GM12878 (cell line): Measurements from ENCODE around the gene GRIK1. TPM values are rescaled to one million over a fixed set of nuclear protein-coding genes. Genes with fewer than 3 reads are reported as not detected.

Experiments used
- ATAC-seq: fragments of 200-7000 bp; cut with Tn5 transposase; 3 replicates; pipeline ENCODE4 v1.9.1; 2020; ENCODE audit warnings: mild to moderate bottlenecking, moderate library complexity
- BruUV-seq: library from RNA; stranded (reverse); fragments of 400-500 nt; replicated peaks from 2 replicates; lab custom pipeline; 2021; lab: Mats Ljungman, UMichigan
- CTCF ChIA-PET: fragments of 300-600 bp; sonication (Branson Sonifier 250); formaldehyde crosslinking; extraction: SDS; loops from one replicate; lab custom pipeline; 2021; ENCODE audit warnings: inconsistent platforms; lab: Yijun Ruan, JAX
- POLR2A ChIA-PET: fragments of 350-600 bp; formaldehyde crosslinking; extraction: SDS; loops from one replicate; lab custom pipeline; 2021; ENCODE audit warnings: inconsistent platforms; lab: Charles Lee
- RAD21 ChIA-PET: fragments of 300-600 bp; sonication (Branson Sonifier 250); formaldehyde crosslinking; loops from one replicate; lab custom pipeline; 2023; ENCODE audit warnings: antibody characterized with exemption; ENCODE audit not compliant: unreplicated experiment; lab: Charles Lee
- SMC1A ChIA-PET: fragments of 300-600 bp; sonication (Branson Sonifier 250); formaldehyde crosslinking; loops from one replicate; lab custom pipeline; 2023; ENCODE audit not compliant: unreplicated experiment, uncharacterized antibody; lab: Charles Lee
- DNase-seq: peaks from one replicate; pipeline ENCODE4 v3.0.0-alpha.2; 2011; ENCODE audit warnings: low read depth, low spot score
- FAIRE-seq: peaks from 3 replicates; lab custom pipeline; 2011; peaks lifted over from hg19 to GRCh38; lab: Jason Lieb, UNC
- H2AFZ ChIP-seq: 2 replicates; pipeline ENCODE4 v1.6.0; 2011; ENCODE audit warnings: low read depth, low read length, control low read depth; ENCODE audit not compliant: control insufficient read depth
- H3K27ac ChIP-seq: 2 replicates; pipeline ENCODE4 v1.5.1; 2011; ENCODE audit warnings: control low read depth; ENCODE audit not compliant: control insufficient read depth, insufficient read depth
- H3K27me3 ChIP-seq, 2 experiments: replicated peaks in 1 of 2; 2 replicates each; pipeline versions ENCODE4 v1.6.0 to v1.6.1; 2011; ENCODE audit warnings: low read length in 1 of 2; ENCODE audit not compliant: control insufficient read depth in 2 of 2, insufficient read depth in 2 of 2
- H3K36me3 ChIP-seq, 2 experiments: 2 replicates each; pipeline ENCODE4 v1.5.1; 2011; ENCODE audit warnings: low read length in 1 of 2; ENCODE audit not compliant: control insufficient read depth in 2 of 2, insufficient read depth in 2 of 2
- H3K4me1 ChIP-seq: 2 replicates; pipeline ENCODE4 v1.6.1; 2011; ENCODE audit warnings: mild to moderate bottlenecking, low read length, moderate library complexity, mixed read lengths; ENCODE audit not compliant: control insufficient read depth, insufficient read depth
- H3K4me2 ChIP-seq: 2 replicates; pipeline ENCODE4 v1.6.0; 2011; ENCODE audit warnings: control low read depth; ENCODE audit not compliant: control insufficient read depth, insufficient read depth
- H3K4me3 ChIP-seq: fragments of 200-600 bp; sonication (generic); 2 replicates; pipeline ENCODE4 v1.5.1; 2016
- H3K79me2 ChIP-seq: 2 replicates; pipeline ENCODE4 v1.6.0; 2011; ENCODE audit warnings: low read length; ENCODE audit not compliant: control insufficient read depth, insufficient read depth
- H3K9ac ChIP-seq: 2 replicates; pipeline ENCODE4 v1.8.0; 2011; ENCODE audit warnings: low read length, control low read depth, mixed read lengths; ENCODE audit not compliant: control insufficient read depth, insufficient read depth
- H3K9me3 ChIP-seq: replicated peaks from 3 replicates; pipeline ENCODE4 v1.5.1; 2011; ENCODE audit warnings: mild to moderate bottlenecking, low read length; ENCODE audit not compliant: control insufficient read depth, insufficient read depth
- H4K20me1 ChIP-seq: 2 replicates; pipeline ENCODE4 v1.6.0; 2011; ENCODE audit not compliant: control insufficient read depth, insufficient read depth
- BMI1 ChIP-seq: fragments of 450-650 bp; IDR thresholded peaks from 2 replicates; pipeline ENCODE4 v1.6.1; 2016; ENCODE audit warnings: mild to moderate bottlenecking, moderate library complexity, borderline replicate concordance
- CBX5 ChIP-seq: sonication (generic); IDR thresholded peaks from 2 replicates; pipeline ENCODE4 v1.6.1; 2016; ENCODE audit warnings: low read depth, moderate library complexity, mild to moderate bottlenecking, inconsistent platforms
- CTCF ChIP-seq, 3 experiments: IDR thresholded peaks in 2 of 3; conservative IDR thresholded peaks in 1 of 3; 2 replicates each; pipeline ENCODE4 v1.5.1; 2011; ENCODE audit warnings: low read depth in 3 of 3, low read length in 3 of 3, mild to moderate bottlenecking in 3 of 3, control low read depth in 2 of 3, moderate library complexity in 2 of 3, inconsistent platforms in 1 of 3, mixed read lengths in 1 of 3; ENCODE audit not compliant: control insufficient read depth in 2 of 3, insufficient read depth in 1 of 3; ENCODE audit errors: extremely low read depth in 1 of 3
- ETV6 ChIP-seq, 2 experiments: fragments of 450-650 bp in 1 of 2; IDR thresholded peaks in 1 of 2; conservative IDR thresholded peaks in 1 of 2; 2 replicates each; pipeline ENCODE4 v1.6.1; 2014; ENCODE audit warnings: antibody characterized with exemption in 1 of 2, borderline replicate concordance in 1 of 2, low read depth in 1 of 2, mild to moderate bottlenecking in 1 of 2, moderate library complexity in 1 of 2
- GABPA ChIP-seq: IDR thresholded peaks from 2 replicates; pipeline ENCODE4 v1.6.1; 2014; ENCODE audit warnings: antibody characterized with exemption, low read depth, mild to moderate bottlenecking, inconsistent platforms
- IRF4 ChIP-seq: IDR thresholded peaks from 2 replicates; pipeline ENCODE4 v1.6.1; 2011; ENCODE audit warnings: low read depth, low read length
- JUNB ChIP-seq: IDR thresholded peaks from 2 replicates; pipeline ENCODE4 v1.6.1; 2016; ENCODE audit warnings: antibody characterized with exemption, mild to moderate bottlenecking
- MYC ChIP-seq: IDR thresholded peaks from 2 replicates; pipeline ENCODE4 v1.6.1; 2011; ENCODE audit warnings: mild to moderate bottlenecking, low read length, moderate library complexity, inconsistent platforms; ENCODE audit not compliant: insufficient read depth, insufficient replicate concordance, insufficient read length, severe bottlenecking
- NBN ChIP-seq: fragments of 450-650 bp; IDR thresholded peaks from 2 replicates; pipeline ENCODE4 v1.6.1; 2016
- NR2C1 ChIP-seq: fragments of 450-650 bp; IDR thresholded peaks from 2 replicates; pipeline ENCODE4 v1.6.1; 2017; ENCODE audit warnings: antibody characterized with exemption, mild to moderate bottlenecking, moderate library complexity
- NR2C2 ChIP-seq: IDR thresholded peaks from 2 replicates; pipeline ENCODE4 v1.6.1; 2011; ENCODE audit warnings: borderline replicate concordance, low read depth; ENCODE audit not compliant: control insufficient read depth, insufficient read length
- NRF1 ChIP-seq: conservative IDR thresholded peaks from 2 replicates; pipeline ENCODE4 v1.6.1; 2011; ENCODE audit warnings: mild to moderate bottlenecking, low read depth, low read length, improper control_type of control experiment
- RBBP5 ChIP-seq: fragments of 200-600 bp; sonication (generic); conservative IDR thresholded peaks from 2 replicates; pipeline ENCODE4 v1.6.1; 2016
- SIN3A ChIP-seq: IDR thresholded peaks from 2 replicates; pipeline ENCODE4 v1.6.1; 2012; ENCODE audit warnings: low read depth, low read length, improper control_type of control experiment
- SIX5 ChIP-seq: IDR thresholded peaks from 2 replicates; pipeline ENCODE4 v1.6.1; 2011; ENCODE audit warnings: mild to moderate bottlenecking, low read depth, low read length, moderate library complexity; ENCODE audit not compliant: severe bottlenecking
- TCF12 ChIP-seq: IDR thresholded peaks from 2 replicates; pipeline ENCODE4 v1.6.1; 2011; ENCODE audit warnings: low read depth, mild to moderate bottlenecking, low read length
- YY1 ChIP-seq: IDR thresholded peaks from 2 replicates; pipeline ENCODE4 v1.6.1; 2011; ENCODE audit warnings: low read depth, mild to moderate bottlenecking, low read length
- ZBED1 ChIP-seq: IDR thresholded peaks from 2 replicates; pipeline ENCODE4 v1.6.1; 2016; ENCODE audit warnings: borderline replicate concordance
- WGBS: methylation state at CpG from one replicate; pipeline ENCODE4 v1.1.6; 2016; ENCODE audit warnings: low lambda C conversion rate; ENCODE audit not compliant: insufficient replicate concordance, insufficient coverage; ENCODE audit errors: missing lambda C conversion rate; 5-methylcytosine and 5-hydroxymethylcytosine counted together
- in situ Hi-C: fragments of 300-500 bp; cut with MboI; formaldehyde crosslinking; loops from 9 replicates; pipeline ENCODE4 v1.14.3; 2018; ENCODE audit warnings: mixed read lengths
- intact Hi-C: fragments of 100-400 bp; cut with micrococcal nuclease; formaldehyde crosslinking; loops from one replicate; pipeline ENCODE4 v1.14.2; 2022; ENCODE audit not compliant: unreplicated experiment
- polyA plus RNA-seq, 11 experiments: library from polyadenylated mRNA; depleted of rRNA in 4 of 11; unstranded in 6 of 11; stranded (reverse) in 5 of 11; fragments of >200 nt; fragmentation: Nextera tagmentation in 4 of 11; fragmentation: Illumina TruSeq in 1 of 11; extraction: Ambion mirVana in 4 of 11; extraction: Trizol in 1 of 11; gene quantifications; 1 replicate in 1 of 11; 2 replicates in 10 of 11; pipeline versions ENCODE4 v1.2.1 to v1.2.3, GENCODE V29; 2011 to 2016; ENCODE audit warnings: inconsistent platforms in 2 of 11, missing spikeins in 2 of 11, low read depth in 1 of 11
- total RNA-seq, 4 experiments: library from RNA; depleted of rRNA in 3 of 4; stranded (reverse); fragments of >200 nt in 3 of 4; fragmentation: Illumina TruSeq in 1 of 4; extraction: Trizol in 1 of 4; gene quantifications; 2 replicates each; pipeline versions ENCODE4 v1.2.1 to v1.2.3, GENCODE V29; 2013 to 2021
- TF ChIP-seq, protein P1 (sequence below): fragments of 450-650 bp; formaldehyde crosslinking; IDR thresholded peaks from 2 replicates; pipeline ENCODE4 v1.4.0; 2020; ENCODE audit warnings: mild to moderate bottlenecking, moderate library complexity

GRIK1 gene
- total and polyA plus RNA-seq, 10 of the 15 experiments (the other 5 are each of a cell fraction or from before 2014, with no cell fraction given): 0.05 to 0.13 (median 0.09) TPM; not detected in 7

DNA sequence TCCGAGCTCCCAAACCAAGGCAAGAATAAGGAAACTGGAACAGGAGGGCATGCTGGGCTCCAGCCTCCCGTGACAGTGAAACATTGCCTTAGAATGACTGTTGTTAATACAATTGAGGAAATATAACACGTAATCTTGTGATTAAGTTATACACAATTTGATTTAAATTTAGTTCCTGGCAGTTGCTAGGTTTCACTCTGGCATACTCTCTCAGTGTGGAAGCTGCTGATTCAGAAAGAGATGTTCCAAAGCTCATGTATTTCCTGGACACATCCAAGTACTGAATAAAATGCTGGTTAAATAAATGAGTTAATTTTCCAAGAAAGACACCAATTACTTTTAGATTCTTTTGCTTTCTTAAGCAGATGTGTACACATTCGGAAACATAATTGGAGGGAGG, 176.1 kb downstream of the GRIK1 start:
- no TSS peak for BruUV-seq

More for the DNA sequence above, 176.1 kb downstream of the GRIK1 start:
- POLR2A ChIA-PET: no interaction called here
- Histone ChIP-seq H3K4me2 (no peak overlapping the region), H2AFZ (no peak overlapping the region)
- CTCF ChIA-PET: no interaction called here
- intact Hi-C loops: no loop called here
- TF ChIP-seq CBX5 (no peak), YY1 (no peak), RBBP5 (no peak), TCF12 (no peak), NBN (no peak), MYC (no peak), NR2C1 (no peak), SIN3A (no peak), NRF1 (no peak), CTCF (IDR thresholded peaks at IDR 0.05 in 2 of 3, conservative IDR thresholded peaks at IDR 0.05 in 1 of 3; ENCODE audit: control insufficient read depth in 2 of 3, extremely low read depth in 1 of 3, insufficient read depth in 1 of 3, low read depth in 3 of 3, low read length in 3 of 3) (no peak), IRF4 (no peak), BMI1 (no peak), SIX5 (no peak), NR2C2 (no peak), GABPA (no peak), ZBED1 (no peak), ETV6 (conservative IDR thresholded peaks at IDR 0.05 in 1 of 2, IDR thresholded peaks at IDR 0.05 in 1 of 2; ENCODE audit: borderline replicate concordance in 1 of 2, low read depth in 1 of 2) (no peak), JUNB (no peak)
- TF ChIP-seq, protein P1, sequence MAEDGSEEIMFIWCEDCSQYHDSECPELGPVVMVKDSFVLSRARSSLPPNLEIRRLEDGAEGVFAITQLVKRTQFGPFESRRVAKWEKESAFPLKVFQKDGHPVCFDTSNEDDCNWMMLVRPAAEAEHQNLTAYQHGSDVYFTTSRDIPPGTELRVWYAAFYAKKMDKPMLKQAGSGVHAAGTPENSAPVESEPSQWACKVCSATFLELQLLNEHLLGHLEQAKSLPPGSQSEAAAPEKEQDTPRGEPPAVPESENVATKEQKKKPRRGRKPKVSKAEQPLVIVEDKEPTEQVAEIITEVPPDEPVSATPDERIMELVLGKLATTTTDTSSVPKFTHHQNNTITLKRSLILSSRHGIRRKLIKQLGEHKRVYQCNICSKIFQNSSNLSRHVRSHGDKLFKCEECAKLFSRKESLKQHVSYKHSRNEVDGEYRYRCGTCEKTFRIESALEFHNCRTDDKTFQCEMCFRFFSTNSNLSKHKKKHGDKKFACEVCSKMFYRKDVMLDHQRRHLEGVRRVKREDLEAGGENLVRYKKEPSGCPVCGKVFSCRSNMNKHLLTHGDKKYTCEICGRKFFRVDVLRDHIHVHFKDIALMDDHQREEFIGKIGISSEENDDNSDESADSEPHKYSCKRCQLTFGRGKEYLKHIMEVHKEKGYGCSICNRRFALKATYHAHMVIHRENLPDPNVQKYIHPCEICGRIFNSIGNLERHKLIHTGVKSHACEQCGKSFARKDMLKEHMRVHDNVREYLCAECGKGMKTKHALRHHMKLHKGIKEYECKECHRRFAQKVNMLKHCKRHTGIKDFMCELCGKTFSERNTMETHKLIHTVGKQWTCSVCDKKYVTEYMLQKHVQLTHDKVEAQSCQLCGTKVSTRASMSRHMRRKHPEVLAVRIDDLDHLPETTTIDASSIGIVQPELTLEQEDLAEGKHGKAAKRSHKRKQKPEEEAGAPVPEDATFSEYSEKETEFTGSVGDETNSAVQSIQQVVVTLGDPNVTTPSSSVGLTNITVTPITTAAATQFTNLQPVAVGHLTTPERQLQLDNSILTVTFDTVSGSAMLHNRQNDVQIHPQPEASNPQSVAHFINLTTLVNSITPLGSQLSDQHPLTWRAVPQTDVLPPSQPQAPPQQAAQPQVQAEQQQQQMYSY (CRISPR knock-in tag): no peak
- TF ChIP-seq, all 136 proteins: peak for 0
- in situ Hi-C loops: no loop called here
- Histone ChIP-seq H3K36me3 (no peaks in the 10 kb centered on the region), H3K79me2 (no peaks in the 10 kb centered on the region), H3K27me3 (no peaks in the 10 kb centered on the region), H3K9ac (no peak overlapping the region), H3K27ac (no peak overlapping the region), H4K20me1 (no peaks in the 10 kb centered on the region), H3K9me3 (no peaks in the 10 kb centered on the region), H3K4me1 (no peaks in the 10 kb centered on the region), H3K4me3 (no peak overlapping the region)
- ChIA-PET RAD21 (no interaction called here), SMC1A (no interaction called here)
- ATAC-seq: no peak
- DNase-seq: no peak
- 3% methylated on average over 4 of the region's 4 CpGs for WGBS
- no peak for FAIRE-seq
